ENCODE results near the gene OPALIN.

GRCh38 chr10:96366508-96366907 is 7.7 kb upstream of the OPALIN start:
- TF ChIP-seq, protein P1, sequence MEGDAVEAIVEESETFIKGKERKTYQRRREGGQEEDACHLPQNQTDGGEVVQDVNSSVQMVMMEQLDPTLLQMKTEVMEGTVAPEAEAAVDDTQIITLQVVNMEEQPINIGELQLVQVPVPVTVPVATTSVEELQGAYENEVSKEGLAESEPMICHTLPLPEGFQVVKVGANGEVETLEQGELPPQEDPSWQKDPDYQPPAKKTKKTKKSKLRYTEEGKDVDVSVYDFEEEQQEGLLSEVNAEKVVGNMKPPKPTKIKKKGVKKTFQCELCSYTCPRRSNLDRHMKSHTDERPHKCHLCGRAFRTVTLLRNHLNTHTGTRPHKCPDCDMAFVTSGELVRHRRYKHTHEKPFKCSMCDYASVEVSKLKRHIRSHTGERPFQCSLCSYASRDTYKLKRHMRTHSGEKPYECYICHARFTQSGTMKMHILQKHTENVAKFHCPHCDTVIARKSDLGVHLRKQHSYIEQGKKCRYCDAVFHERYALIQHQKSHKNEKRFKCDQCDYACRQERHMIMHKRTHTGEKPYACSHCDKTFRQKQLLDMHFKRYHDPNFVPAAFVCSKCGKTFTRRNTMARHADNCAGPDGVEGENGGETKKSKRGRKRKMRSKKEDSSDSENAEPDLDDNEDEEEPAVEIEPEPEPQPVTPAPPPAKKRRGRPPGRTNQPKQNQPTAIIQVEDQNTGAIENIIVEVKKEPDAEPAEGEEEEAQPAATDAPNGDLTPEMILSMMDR (IDR thresholded peaks at IDR 0.05), result no peak
- no peak for TF ChIP-seq EZH2 (IDR thresholded peaks at IDR 0.05; ENCODE audit: borderline replicate concordance, insufficient read depth, low read depth, low read length, poor library complexity, severe bottlenecking)
